Activated CD4-positive, CD25-positive, alpha-beta regulatory T cell treated with anti-CD3 and anti-CD28 coated beads, Interleukin-2, amount 50 U/mL, for 24 hours (primary cell): ENCODE results near the gene KIF24.
"Not testable (repeated sequence)": the region's sequence is repeated elsewhere in the genome, so short reads cannot be mapped to it uniquely, and the experiment has no call there.

ENCODE experiments used
- ATAC-seq, 2 donors: fragments of 150-1000 bp; cut with Tn5 transposase; one replicate each; pipeline ENCODE4 v1.10.0; 2021; ENCODE audit warnings: mild to moderate bottlenecking in 1 of 2, moderate library complexity in 1 of 2

Gene KIF24

DNA sequence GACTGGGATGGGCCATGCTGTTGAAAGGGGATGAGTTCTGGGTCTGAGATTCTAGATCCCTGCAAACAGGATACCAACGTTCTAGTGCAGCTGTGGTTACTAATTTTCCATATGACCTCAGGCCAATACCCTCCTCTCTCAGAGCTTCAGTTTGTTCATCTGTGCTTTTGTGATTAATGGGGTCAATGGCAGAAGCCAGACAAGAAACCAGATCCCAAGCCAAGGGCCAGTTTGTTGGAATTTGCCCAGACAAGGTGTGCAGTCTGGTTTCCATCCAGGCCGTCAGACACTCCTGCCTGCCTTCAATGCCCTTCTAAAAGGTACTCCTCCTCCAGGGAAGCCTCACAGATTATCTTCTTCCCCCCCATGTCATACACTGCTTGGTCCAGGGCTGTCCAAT is 36.2 kb upstream of the KIF24 start:
- no peak for ATAC-seq

DNA sequence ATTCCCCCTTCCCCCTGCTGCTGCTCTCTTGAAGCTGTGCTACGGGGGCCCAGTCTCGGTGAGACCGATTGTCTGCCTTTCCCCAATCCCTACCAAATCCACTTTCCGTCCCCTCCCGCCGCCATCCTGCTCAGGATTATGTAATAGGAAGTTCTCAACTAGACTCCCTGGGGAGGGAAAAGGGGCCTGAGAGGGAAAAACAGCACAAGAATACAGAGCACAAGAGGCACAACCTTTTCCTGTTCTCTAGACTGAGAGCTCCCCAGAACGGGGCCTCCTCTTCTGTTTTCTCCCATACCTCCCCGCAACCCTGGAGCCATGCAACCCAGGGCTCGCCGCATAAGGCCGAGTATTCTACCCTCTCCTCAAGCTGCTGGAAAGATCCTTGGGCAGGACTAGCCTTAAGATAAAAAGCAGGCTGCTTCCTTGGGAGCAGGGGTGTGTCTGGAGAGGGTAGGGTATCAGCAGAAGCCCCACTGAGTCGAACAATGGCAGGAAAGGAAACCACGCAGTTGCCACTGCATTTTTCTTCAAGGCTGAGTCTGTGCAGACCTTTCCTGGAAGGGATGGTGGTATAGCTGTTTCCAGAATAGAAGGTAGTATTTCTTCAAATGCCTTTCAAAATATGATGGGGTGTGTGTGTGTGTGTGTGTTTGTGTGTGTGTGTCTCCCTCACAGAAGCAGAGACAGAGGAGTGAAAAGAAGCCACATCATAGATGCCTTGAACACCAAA is 34.7 kb upstream of the KIF24 start:
- no peak for ATAC-seq

GRCh38 chr9:34362614-34363214 is 33.6 kb upstream of the KIF24 start:
- no peak for ATAC-seq

- ATAC-seq, result not testable (repeated sequence)
These were observed 23.9 kb upstream of the KIF24 start for GRCh38 chr9:34352957-34353356.

GRCh38 chr9:34352122-34352652 is 23.1 kb upstream of the KIF24 start:
- ATAC-seq, result not testable (repeated sequence)

DNA sequence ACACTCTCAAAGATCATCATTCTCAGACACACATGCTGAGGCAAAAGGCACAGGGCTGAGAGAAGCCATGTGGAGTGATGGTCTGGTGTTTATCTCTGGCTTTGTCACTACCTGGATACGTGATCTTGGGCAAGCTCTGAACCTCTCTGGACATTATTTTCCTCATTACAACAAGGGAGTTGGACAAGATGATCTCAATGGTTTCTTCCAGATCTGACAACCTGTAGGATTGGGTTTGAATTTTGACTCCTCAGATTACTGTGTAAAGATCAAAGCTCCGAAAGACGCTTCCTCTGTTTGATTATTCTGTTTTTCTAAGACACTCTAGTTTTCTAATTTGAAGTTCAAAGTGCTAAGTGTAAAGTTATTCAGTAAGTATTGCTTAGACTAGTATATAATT is 20.3 kb upstream of the KIF24 start:
- ATAC-seq, result no peak

DNA sequence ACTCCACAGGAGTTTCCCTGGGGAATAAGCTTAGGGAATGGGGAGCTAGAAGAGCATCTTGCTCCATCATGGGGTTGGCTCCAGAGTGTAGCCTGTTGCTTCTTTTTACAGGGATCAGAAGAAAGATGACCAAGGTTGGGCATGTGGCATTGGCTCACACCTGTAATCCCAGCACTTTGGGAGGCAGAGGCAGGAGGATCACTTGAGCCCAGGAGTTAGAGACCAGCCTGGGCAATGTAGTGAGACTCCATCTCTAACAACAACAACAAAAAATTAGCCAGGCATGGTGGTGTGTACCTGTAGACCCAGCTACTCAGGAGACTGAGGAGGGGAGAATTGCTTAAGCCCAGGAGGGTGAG is 18.7 kb upstream of the KIF24 start:
- ATAC-seq, result no peak

DNA sequence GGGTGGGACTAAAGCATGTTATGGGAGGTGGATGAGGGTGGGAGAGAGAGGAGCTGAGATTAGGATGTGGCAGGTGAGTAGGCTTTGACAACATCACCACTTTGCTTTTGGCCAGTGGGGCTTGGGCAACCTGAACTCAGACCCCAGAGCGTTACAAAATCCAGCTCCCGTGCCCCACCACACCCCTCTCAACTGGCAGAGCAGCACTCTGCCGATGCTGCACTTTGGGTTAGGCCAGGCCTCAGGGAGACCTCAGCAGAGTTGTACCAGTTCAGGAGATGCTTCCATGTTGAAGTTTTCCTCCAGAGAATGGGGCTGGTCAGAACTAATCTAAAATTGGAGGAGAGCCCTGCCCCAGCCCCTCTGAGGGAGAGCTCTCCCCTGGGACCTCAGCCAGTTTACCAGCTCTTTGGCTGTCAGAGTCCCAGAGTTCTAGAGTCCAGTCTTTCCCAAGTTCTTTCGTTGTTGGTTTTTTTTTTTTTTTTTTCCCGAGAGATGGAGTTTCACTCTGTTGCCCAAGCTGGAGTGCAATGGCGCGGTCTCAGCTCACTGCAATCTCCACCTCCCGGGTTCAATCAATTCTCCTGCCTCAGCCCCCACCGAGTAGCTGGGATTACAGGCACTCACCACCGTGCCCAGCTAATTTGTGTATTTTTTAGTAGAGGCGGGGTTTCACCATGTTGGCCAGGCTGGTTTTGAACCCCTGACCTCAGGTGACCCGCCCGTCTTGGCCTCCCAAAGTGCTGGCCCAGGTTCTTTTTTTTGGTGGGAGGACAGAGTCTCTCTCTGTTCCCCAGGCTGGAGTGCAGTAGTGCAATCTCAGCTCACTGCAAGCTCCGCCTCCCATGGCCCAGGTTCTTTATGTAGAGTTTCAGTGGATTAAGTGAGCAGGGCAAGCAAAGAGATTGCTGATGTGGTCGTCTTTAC is 18.1 kb upstream of the KIF24 start:
- no peak for ATAC-seq

DNA sequence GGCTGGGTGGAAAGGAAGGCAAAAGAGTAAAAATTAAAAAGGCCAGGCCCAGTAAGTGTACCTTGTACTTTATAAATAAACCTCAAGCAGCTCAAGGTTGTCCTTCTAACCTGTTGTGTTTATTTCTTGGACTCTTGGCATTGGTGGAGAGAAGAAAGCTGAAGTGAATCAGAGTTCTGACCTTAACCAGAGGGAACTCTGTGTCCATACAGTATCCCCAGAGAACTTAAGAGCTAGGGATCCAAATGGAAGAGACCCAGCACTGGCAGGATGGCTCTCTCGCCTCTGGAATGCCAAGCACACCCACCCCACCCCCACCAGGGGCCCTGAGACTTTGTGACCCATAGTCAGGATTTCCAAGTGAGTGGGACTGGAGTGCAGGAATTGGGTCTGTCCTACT is 14.5 kb upstream of the KIF24 start:
- no peak for ATAC-seq

DNA sequence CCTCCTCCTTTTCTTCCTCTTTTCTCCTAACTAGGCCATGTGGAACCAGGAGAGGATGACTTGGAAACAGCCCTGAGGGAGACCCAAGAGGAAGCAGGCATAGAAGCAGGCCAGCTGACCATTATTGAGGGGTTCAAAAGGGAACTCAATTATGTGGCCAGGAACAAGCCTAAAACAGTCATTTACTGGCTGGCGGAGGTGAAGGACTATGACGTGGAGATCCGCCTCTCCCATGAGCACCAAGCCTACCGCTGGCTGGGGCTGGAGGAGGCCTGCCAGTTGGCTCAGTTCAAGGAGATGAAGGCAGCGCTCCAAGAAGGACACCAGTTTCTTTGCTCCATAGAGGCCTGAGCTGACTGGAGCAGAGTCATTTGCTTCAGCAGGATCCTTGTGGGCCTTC is 14.0 kb upstream of the KIF24 start:
- no peak for ATAC-seq

- ATAC-seq, result no peak
These were observed 12.7 kb upstream of the KIF24 start for GRCh38 chr9:34341659-34342295.

DNA sequence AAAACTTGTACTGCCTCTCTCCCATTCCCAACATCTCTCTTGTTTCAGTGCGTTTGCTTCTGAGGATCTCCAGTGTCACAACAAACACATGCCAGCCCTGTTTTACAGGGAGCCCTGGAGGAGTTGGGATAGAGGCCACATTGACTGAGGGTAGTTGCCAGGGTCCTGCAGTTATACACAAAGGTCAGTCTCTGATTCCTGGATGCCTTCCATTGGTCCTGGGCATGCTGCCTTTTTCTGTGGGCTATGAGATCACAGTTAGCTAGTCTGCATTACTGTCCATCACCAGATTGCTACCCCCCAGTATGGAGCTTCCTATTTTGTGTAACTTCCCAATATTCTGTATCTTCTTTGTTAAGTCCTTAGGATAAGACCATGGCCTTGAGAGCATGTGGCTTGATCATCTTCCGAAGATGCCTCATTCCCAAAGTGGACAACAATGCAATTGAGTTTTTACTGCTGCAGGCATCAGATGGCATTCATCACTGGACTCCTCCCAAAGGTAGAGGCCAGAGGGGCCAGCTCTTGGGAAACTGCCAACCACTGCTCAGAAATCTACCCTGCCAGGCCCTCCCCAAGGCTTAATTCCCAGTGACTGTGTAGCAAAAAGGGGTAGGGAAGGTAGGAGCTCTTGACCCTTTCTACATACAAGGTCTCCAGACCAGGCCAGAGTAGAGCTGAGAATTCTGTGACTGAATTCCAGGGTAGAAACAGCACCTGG is 9.8 kb upstream of the KIF24 start:
- no peak for ATAC-seq

GRCh38 chr9:34338079-34338478 is 9.0 kb upstream of the KIF24 start:
- not testable (repeated sequence) for ATAC-seq

- ATAC-seq, result no peak
These were observed 8.3 kb upstream of the KIF24 start for GRCh38 chr9:34337403-34337802.

DNA sequence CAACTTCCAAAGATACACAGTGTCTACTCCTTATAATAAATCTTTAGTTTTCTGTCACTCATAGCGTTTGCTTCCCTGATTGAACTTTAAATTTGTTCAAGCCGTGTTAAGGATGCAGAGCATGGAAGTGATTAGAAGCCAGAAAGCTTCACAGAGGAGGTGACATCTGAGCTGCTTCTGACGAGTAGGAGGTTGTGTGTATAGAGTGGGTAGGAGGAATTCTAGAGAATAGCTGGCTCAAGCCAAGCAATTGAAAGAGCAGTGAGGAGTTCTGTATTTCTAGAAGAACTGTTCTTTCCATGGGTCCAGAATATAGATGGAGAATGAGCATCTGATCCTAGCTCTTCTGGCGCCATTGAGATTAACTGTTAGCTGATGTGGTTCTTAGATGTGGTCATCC is 6.3 kb upstream of the KIF24 start:
- no peak for ATAC-seq

DNA sequence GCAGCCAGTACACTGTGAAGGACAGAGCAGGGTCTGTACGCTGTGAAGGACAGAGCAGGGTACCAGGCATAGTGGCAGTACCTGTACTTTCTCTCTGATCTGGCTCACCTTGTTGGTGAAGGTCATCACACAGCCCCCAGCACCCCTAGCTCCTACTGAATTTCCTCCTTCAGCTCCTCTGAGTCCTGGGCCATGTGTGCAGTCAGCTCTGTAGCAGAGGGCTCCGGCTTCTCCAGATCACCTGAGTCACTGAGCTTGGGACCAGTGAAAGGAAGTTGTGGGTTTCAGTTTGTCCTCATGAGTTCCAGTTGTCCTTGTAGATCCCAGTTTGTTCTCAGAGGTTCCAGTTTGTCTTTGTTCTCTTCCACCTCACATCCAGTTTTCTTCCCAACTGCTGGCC is 5.8 kb upstream of the KIF24 start:
- ATAC-seq, result no peak

DNA sequence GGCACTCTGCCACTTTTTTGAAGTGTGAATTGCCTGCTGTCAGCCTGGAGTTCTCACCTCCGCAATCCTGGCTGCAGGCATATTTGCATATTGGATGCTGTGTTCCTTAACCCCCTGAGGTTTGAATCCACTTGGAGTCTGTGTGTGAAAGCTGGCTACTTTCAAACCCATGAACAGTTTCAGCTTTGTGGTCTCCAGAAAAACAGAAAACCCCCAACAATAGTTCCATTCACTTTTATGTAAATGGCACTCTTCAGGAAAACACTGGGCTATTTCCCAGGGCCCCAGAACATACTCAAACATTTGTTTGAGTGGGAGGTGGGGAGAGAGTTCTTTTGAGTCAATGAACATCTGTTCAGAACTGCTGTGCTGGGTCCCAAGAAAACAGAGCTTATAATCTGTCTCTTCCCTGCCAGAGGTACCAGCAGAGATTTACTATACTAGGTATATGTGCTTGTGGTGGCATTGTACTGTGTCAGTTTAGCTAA is 5.3 kb upstream of the KIF24 start:
- no peak for ATAC-seq

DNA sequence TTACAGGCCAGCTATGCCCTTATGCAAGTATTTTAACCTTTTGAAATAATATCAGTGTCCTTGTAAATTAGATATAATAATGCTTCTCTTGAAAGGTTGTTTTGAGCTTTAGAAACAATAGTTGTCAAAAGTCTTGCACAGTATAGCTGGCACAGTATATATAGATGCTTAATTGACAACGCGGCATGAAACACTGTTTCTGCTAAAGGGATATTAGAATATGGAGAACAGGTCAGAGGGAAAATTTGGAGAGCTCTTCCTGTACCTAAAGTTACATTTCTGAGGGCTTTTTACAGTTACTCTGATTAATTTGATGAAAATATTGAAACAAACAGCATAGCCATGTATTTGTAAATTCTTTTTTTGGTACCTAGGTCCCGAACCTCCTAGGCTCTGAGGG is 4.8 kb upstream of the KIF24 start:
- no peak for ATAC-seq

DNA sequence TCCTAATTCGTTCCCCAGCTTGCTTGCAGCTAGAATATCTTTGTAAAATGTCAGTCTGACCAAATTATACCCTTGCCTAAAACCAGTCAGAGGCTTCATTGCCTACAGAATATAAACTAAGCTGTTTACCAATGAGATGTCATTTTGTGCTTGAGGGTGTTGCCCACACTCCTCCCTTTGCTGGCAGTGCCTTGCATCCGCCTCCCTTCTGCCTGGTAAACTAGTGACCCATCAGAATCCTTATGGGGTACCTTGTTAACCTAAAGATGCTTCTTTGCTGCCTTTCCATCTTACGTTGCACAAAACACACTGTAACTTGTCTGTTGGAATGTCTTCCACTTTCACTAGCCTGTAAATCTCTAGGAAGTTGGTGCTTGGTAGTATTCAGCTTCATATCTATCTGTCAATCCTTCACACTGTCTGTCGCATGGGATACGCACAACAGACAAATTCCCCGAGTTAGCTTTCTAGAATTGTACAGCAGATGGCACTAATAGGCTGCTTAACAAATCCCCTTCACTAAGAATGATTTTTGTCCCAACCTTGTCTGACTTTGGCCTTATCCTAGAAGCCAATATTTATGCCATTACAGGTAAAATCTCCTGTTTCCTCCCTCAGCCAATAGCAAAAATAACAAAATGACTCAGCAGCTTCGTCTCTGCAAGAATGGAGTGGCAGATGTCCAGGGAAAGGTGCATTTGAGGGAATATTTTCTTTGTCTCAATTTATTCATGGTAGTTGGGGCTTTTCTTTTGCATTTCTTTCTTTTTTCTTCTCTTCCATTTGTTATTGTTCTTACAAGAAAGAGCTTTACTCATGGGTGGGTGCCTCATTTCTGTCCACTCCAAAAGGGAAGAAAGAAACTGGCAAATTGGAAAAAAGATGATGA is 3.3 kb upstream of the KIF24 start:
- no peak for ATAC-seq

DNA sequence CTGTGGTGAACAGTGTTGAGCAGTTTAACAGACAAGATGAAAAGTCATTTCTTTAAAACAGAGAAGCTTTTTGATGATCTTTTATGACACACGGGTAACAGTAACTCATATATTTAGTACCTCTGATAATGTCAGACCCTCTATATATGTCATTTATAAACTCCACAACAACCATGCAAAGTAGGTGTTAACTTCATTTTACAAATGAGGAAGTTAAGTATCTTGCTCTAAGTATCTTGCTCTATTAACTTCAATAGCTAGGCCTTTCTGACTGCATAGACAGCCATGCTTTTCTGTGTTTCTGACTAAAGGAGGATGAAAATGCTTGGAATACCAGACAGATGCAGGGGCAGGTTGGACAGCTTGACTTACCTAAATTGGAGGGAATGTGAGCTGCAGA is 2.1 kb upstream of the KIF24 start:
- no peak for ATAC-seq

DNA sequence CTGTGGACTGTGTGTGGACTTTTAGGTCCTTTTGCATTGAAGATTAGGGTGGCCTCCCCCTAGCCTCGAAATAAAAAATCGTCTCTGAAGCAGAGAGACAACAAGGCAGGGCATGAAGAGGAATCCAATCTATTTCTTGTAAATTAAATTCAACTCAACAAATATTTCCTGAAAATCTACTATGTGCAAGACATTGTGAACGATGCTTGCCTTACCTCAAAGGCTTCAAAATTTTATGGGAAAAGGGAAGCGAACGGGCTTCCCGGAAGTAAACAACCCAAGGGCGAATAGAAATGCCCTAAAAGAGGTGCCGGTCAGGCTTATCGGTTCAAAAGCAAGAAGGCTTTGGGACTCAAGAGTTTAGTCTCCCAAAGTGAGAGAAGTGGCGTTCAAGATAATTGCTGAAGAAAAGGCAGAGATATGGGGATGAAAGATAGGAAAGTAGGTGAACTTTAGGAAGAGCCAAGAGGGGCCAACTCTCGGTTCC is 525 bp downstream of the KIF24 start:
- no peak for ATAC-seq
